K562 (cell line): ENCODE results near the gene SNX30. TPM values are rescaled to one million over a fixed set of nuclear protein-coding genes. Genes with fewer than 3 reads are reported as not detected.

Source experiments
- ATAC-seq: fragments of 200-7000 bp; cut with Tn5 transposase; 3 replicates; pipeline ENCODE4 v1.9.1; 2020; ENCODE audit warnings: moderate library complexity
- BruUV-seq: library from RNA; stranded (reverse); fragments of 400-500 nt; replicated peaks from 2 replicates; lab custom pipeline; 2021; lab: Mats Ljungman, UMichigan
- CTCF ChIA-PET: fragments of 300-600 bp; formaldehyde crosslinking; extraction: SDS; loops from one replicate; lab custom pipeline; 2021; ENCODE audit warnings: low intra/inter-chr PET ratio; lab: Yijun Ruan, JAX
- POLR2A ChIA-PET: fragments of 300-600, 350-650 bp; sonication (Branson Sonifier 250); formaldehyde crosslinking; extraction: SDS; loops from one replicate; lab custom pipeline; 2021; ENCODE audit warnings: antibody characterized with exemption, inconsistent platforms; lab: Yijun Ruan, JAX
- DNase-seq, 4 experiments: peaks; one replicate each; pipeline versions ENCODE4 v3.0.0 to v3.0.0-alpha.2; 2011 to 2018; ENCODE audit warnings: low spot score in 3 of 4, mixed read lengths in 3 of 4; ENCODE audit errors: extremely low read depth in 1 of 4
- FAIRE-seq: peaks from 2 replicates; lab custom pipeline; 2011; peaks lifted over from hg19 to GRCh38; lab: Jason Lieb, UNC
- H2AFZ ChIP-seq: 2 replicates; pipeline ENCODE4 v1.6.0; 2011; ENCODE audit warnings: low read depth, low read length, control low read depth, inconsistent platforms
- H3K27ac ChIP-seq: fragments of 200-600 bp; 3 replicates; pipeline ENCODE4 v1.8.0; 2011; ENCODE audit warnings: low read depth, mild to moderate bottlenecking, control low read depth, inconsistent platforms, low read length, moderate library complexity, mixed read lengths; ENCODE audit errors: extremely low read depth
- H3K27me3 ChIP-seq, 2 experiments: fragments of 300-600 bp in 1 of 2; 2 replicates in 1 of 2; 3 replicates in 1 of 2; pipeline versions ENCODE4 v1.6.0 to v1.8.0; 2011; ENCODE audit warnings: inconsistent platforms in 2 of 2, low read length in 2 of 2, mild to moderate bottlenecking in 1 of 2, mixed read lengths in 1 of 2, moderate library complexity in 1 of 2; ENCODE audit not compliant: control insufficient read depth in 2 of 2, insufficient read depth in 2 of 2
- H3K36me3 ChIP-seq: fragments of 300-600 bp; 3 replicates; pipeline ENCODE4 v1.8.0; 2011; ENCODE audit warnings: mild to moderate bottlenecking, low read length, inconsistent platforms; ENCODE audit not compliant: control insufficient read depth, insufficient read depth
- H3K4me1 ChIP-seq, 2 experiments: fragments of 200-600 bp in 1 of 2; replicated peaks in 1 of 2; 2 replicates in 1 of 2; 3 replicates in 1 of 2; pipeline versions ENCODE4 v1.5.1 to v1.8.0; 2011; ENCODE audit warnings: inconsistent platforms in 2 of 2, low read length in 2 of 2, mild to moderate bottlenecking in 1 of 2, mixed read lengths in 1 of 2, moderate library complexity in 1 of 2; ENCODE audit not compliant: control insufficient read depth in 2 of 2, insufficient read depth in 2 of 2
- H3K4me2 ChIP-seq: 2 replicates; pipeline ENCODE4 v1.6.1; 2011; ENCODE audit warnings: low read length, control low read depth, inconsistent platforms, mixed read lengths; ENCODE audit not compliant: insufficient read depth
- H3K4me3 ChIP-seq: fragments of 200-600 bp; sonication (generic), shearing (Covaris generic); 2 replicates; pipeline ENCODE4 v1.5.1; 2016; ENCODE audit warnings: control low read depth, inconsistent platforms
- H3K79me2 ChIP-seq: fragments of 200-600 bp; 3 replicates; pipeline ENCODE4 v1.8.0; 2011; ENCODE audit warnings: low read length, inconsistent platforms; ENCODE audit not compliant: control insufficient read depth, insufficient read depth
- H3K9ac ChIP-seq, 2 experiments: 2 replicates each; pipeline versions ENCODE4 v1.6.0 to v1.6.1; 2011; ENCODE audit warnings: low read depth in 2 of 2, low read length in 2 of 2, control low read depth in 1 of 2, inconsistent platforms in 1 of 2, mild to moderate bottlenecking in 1 of 2, mixed read lengths in 1 of 2; ENCODE audit not compliant: insufficient read depth in 1 of 2
- H3K9me1 ChIP-seq: one replicate; pipeline ENCODE4 v1.6.0; 2011; ENCODE audit warnings: inconsistent platforms, mild to moderate bottlenecking, low read length, moderate library complexity; ENCODE audit not compliant: control insufficient read depth, insufficient read depth
- H3K9me3 ChIP-seq: replicated peaks from 2 replicates; pipeline ENCODE4 v1.5.1; 2011; ENCODE audit warnings: low read depth, low read length, inconsistent platforms; ENCODE audit not compliant: control insufficient read depth, insufficient read depth
- H4K20me1 ChIP-seq: replicated peaks from 2 replicates; pipeline ENCODE4 v1.6.1; 2011; ENCODE audit warnings: low read length, inconsistent platforms, mixed read lengths; ENCODE audit not compliant: control insufficient read depth, insufficient read depth
- FOXJ3 ChIP-seq: sonication (generic); formaldehyde crosslinking; IDR thresholded peaks from 2 replicates; pipeline ENCODE4 v1.4.0; 2020; ENCODE audit warnings: mild to moderate bottlenecking, missing genetic modification reagents
- NCOA2 ChIP-seq, 2 experiments: fragments of 450-650 bp; IDR thresholded peaks; 2 replicates each; pipeline ENCODE4 v1.6.1; 2018; ENCODE audit warnings: mild to moderate bottlenecking in 2 of 2, moderate library complexity in 1 of 2; ENCODE audit not compliant: partially characterized antibody in 2 of 2
- PHB ChIP-seq: fragments of 250-450 bp; sonication (Bioruptor Pico); IDR thresholded peaks from 2 replicates; pipeline ENCODE4 v1.5.0; 2021
- PKNOX1 ChIP-seq: fragments of 450-650 bp; IDR thresholded peaks from 2 replicates; pipeline ENCODE4 v1.6.1; 2016
- PRPF4 ChIP-seq: fragments of 200-400 bp; formaldehyde crosslinking; IDR thresholded peaks from one replicate; pipeline ENCODE4 v1.6.1; 2017; ENCODE audit warnings: low read length, low read depth, mild to moderate bottlenecking; ENCODE audit not compliant: insufficient read depth, poor library complexity, severe bottlenecking
- RBM39 ChIP-seq: fragments of 200-400 bp; formaldehyde crosslinking; optimal IDR thresholded peaks from 2 replicates; pipeline ENCODE3; 2018; ENCODE audit warnings: low read depth, low read length
- SIX5 ChIP-seq, 2 experiments: IDR thresholded peaks; 2 replicates each; pipeline ENCODE4 v1.6.1; 2011; ENCODE audit warnings: low read length in 2 of 2, borderline replicate concordance in 1 of 2, low read depth in 1 of 2, mild to moderate bottlenecking in 1 of 2, moderate library complexity in 1 of 2; ENCODE audit not compliant: insufficient read depth in 1 of 2
- SRSF9 ChIP-seq: fragments of 200-400 bp; formaldehyde crosslinking; IDR thresholded peaks from 2 replicates; pipeline ENCODE4 v1.6.1; 2017; ENCODE audit warnings: low read depth, low read length, borderline replicate concordance
- ZNF174 ChIP-seq: fragments of 250-450 bp; sonication (Bioruptor Pico); IDR thresholded peaks from 2 replicates; pipeline ENCODE4 v1.4.0; 2020; ENCODE audit warnings: mild to moderate bottlenecking
- WGBS: fragments of 100-300 bp; shearing (Covaris generic); methylation state at CpG from one replicate; pipeline ENCODE4 v1.1.6; 2016; ENCODE audit warnings: low coverage, mixed read lengths; ENCODE audit not compliant: insufficient coverage; ENCODE audit errors: missing lambda C conversion rate; 5-methylcytosine and 5-hydroxymethylcytosine counted together
- in situ Hi-C: fragments of 300-500 bp; cut with MboI; formaldehyde crosslinking; loops from 4 replicates; pipeline ENCODE4 v1.15.0; 2018; ENCODE audit warnings: inconsistent platforms, mixed read lengths
- intact Hi-C: fragments of 100-400 bp; cut with micrococcal nuclease; formaldehyde crosslinking; loops from 2 replicates; pipeline ENCODE4 v1.14.2; 2022
- polyA plus RNA-seq, 8 experiments: library from polyadenylated mRNA; depleted of rRNA in 4 of 8; stranded (reverse) in 5 of 8; unstranded in 3 of 8; fragments of >200 nt; fragmentation: Nextera tagmentation in 2 of 8; fragmentation: Illumina TruSeq in 1 of 8; extraction: Ambion mirVana in 2 of 8; extraction: Trizol in 1 of 8; gene quantifications; 2 replicates each; pipeline versions ENCODE4 v1.2.1 to v1.2.3, GENCODE V29; 2011 to 2014; ENCODE audit warnings: inconsistent platforms in 1 of 8, missing spikeins in 1 of 8
- total RNA-seq, 7 experiments: library from RNA; depleted of rRNA in 6 of 7; stranded (reverse); fragments of >200 nt in 6 of 7; fragmentation: Illumina TruSeq in 2 of 7; extraction: Trizol in 2 of 7; gene quantifications; 2 replicates each; pipeline versions ENCODE4 v1.2.1 to v1.2.3, GENCODE V29; 2011 to 2021; ENCODE audit warnings: low replicate concordance in 1 of 7
- TF ChIP-seq, protein P1 (sequence below): fragments of 450-650 bp; conservative IDR thresholded peaks from 2 replicates; pipeline ENCODE4 v1.6.1; 2016; ENCODE audit warnings: missing genetic modification characterization, low read depth, mild to moderate bottlenecking, control low read depth, missing compliant biosample characterization

The SNX30 gene
- total and polyA plus RNA-seq, 9 of the 15 experiments (the other 6 are each of a cell fraction or from before 2014, with no cell fraction given), result 0.76 to 5.9 (median 3.3) TPM

GRCh38 chr9:112861155-112861554 is 110.6 kb downstream of the SNX30 start:
- Histone ChIP-seq H3K9me1 (no peaks in the 10 kb centered on the region), H4K20me1 (no peaks in the 10 kb centered on the region), H2AFZ (no peak overlapping the region), H3K9ac (no peak overlapping the region), H3K27ac (no peak overlapping the region), H3K27me3 (no peaks in the 10 kb centered on the region), H3K4me2 (no peak overlapping the region), H3K4me1 (peaks cover 8 to 11% of the 10 kb centered on the region in 2 experiments; a peak in 4 of 5 replicates), H3K79me2 (no peaks in the 10 kb centered on the region), H3K4me3 (no peak overlapping the region), H3K9me3 (no peaks in the 10 kb centered on the region), H3K36me3 (no peaks in the 10 kb centered on the region)
- ChIA-PET POLR2A (no interaction called here), CTCF (interaction anchor here (0.6 kb wide), 1 partner anchor 488 kb away, joined by 5 read pairs; no protein-coding TSS in a partner anchor)
- in situ Hi-C loops (no loop called here), intact Hi-C loops (no loop called here)
- no peak for TF ChIP-seq FOXJ3 (CRISPR knock-in tag)
- no peak for TF ChIP-seq RBM39
- no peak for TF ChIP-seq ZNF174 (CRISPR knock-in tag)
- no peak for TF ChIP-seq SRSF9
- TF ChIP-seq PKNOX1, result no peak
- TF ChIP-seq SIX5 (IDR thresholded peaks at IDR 0.05; ENCODE audit: borderline replicate concordance in 1 of 2, insufficient read depth in 1 of 2, low read depth in 1 of 2, low read length in 2 of 2), result no peak
- no peak for TF ChIP-seq PRPF4
- TF ChIP-seq NCOA2 (IDR thresholded peaks at IDR 0.05; ENCODE audit: partially characterized antibody in 2 of 2), result no peak
- TF ChIP-seq, protein P1, sequence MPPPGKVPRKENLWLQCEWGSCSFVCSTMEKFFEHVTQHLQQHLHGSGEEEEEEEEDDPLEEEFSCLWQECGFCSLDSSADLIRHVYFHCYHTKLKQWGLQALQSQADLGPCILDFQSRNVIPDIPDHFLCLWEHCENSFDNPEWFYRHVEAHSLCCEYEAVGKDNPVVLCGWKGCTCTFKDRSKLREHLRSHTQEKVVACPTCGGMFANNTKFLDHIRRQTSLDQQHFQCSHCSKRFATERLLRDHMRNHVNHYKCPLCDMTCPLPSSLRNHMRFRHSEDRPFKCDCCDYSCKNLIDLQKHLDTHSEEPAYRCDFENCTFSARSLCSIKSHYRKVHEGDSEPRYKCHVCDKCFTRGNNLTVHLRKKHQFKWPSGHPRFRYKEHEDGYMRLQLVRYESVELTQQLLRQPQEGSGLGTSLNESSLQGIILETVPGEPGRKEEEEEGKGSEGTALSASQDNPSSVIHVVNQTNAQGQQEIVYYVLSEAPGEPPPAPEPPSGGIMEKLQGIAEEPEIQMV (tag), result no peak
- TF ChIP-seq PHB, result no peak
- no peak for ATAC-seq
- no peak for FAIRE-seq
- BruUV-seq, result no TSS peak
- no peak for DNase-seq
- WGBS, result 66% methylated on average over 3 of the region's 3 CpGs
